ENCODE results near the gene HS3ST5. TPM values are rescaled to one million over a fixed set of nuclear protein-coding genes. Genes with fewer than 3 reads are reported as not detected.
"Not testable (repeated sequence)": the region's sequence is repeated elsewhere in the genome, so short reads cannot be mapped to it uniquely, and the experiment has no call there.

Gene HS3ST5
- total RNA-seq, 2 donors from 2014 or later = not detected

- no peaks in the 10 kb centered on the region for H3K9me3 ChIP-seq
- no peaks in the 10 kb centered on the region for H3K36me3 ChIP-seq
- DNase-seq (ENCODE audit: low spot score) = no peak
- no peaks in the 10 kb centered on the region for H3K27me3 ChIP-seq (replicated peaks; ENCODE audit: insufficient read depth)
- H3K27ac ChIP-seq = no peak overlapping the region
- H3K4me3 ChIP-seq = no peak overlapping the region
- no peak for ATAC-seq (ENCODE audit: insufficient number of reproducible peaks, low FRiP score, low read depth)
- H3K4me1 ChIP-seq (ENCODE audit: control insufficient read depth in 1 of 2, low read depth in 2 of 2) = no peaks in the 10 kb centered on the region
- TF ChIP-seq, protein P1, sequence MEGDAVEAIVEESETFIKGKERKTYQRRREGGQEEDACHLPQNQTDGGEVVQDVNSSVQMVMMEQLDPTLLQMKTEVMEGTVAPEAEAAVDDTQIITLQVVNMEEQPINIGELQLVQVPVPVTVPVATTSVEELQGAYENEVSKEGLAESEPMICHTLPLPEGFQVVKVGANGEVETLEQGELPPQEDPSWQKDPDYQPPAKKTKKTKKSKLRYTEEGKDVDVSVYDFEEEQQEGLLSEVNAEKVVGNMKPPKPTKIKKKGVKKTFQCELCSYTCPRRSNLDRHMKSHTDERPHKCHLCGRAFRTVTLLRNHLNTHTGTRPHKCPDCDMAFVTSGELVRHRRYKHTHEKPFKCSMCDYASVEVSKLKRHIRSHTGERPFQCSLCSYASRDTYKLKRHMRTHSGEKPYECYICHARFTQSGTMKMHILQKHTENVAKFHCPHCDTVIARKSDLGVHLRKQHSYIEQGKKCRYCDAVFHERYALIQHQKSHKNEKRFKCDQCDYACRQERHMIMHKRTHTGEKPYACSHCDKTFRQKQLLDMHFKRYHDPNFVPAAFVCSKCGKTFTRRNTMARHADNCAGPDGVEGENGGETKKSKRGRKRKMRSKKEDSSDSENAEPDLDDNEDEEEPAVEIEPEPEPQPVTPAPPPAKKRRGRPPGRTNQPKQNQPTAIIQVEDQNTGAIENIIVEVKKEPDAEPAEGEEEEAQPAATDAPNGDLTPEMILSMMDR (IDR thresholded peaks at IDR 0.05) = no peak
Measured at GRCh38 chr6:114319749-114320148, 23.1 kb downstream of the HS3ST5 start.

GRCh38 chr6:114315831-114316595 lies 26.8 kb downstream of the HS3ST5 start:
- Histone ChIP-seq H3K27me3 (replicated peaks; ENCODE audit: insufficient read depth) (no peaks in the 10 kb centered on the region), H3K4me1 (ENCODE audit: control insufficient read depth in 1 of 2, low read depth in 2 of 2) (no peaks in the 10 kb centered on the region), H3K27ac (no peak overlapping the region), H3K36me3 (no peaks in the 10 kb centered on the region), H3K9me3 (no peaks in the 10 kb centered on the region), H3K4me3 (no peak overlapping the region)
- no peak for ATAC-seq (ENCODE audit: insufficient number of reproducible peaks, low FRiP score, low read depth)
- TF ChIP-seq, protein P1 (IDR thresholded peaks at IDR 0.05) = no peak
- DNase-seq (ENCODE audit: low spot score) = no peak

- not testable (repeated sequence) for H3K27me3 ChIP-seq (replicated peaks; ENCODE audit: insufficient read depth); H3K27ac ChIP-seq; DNase-seq (ENCODE audit: low spot score); H3K4me1 ChIP-seq (ENCODE audit: control insufficient read depth in 1 of 2, low read depth in 2 of 2); ATAC-seq (ENCODE audit: insufficient number of reproducible peaks, low FRiP score, low read depth); H3K36me3 ChIP-seq; H3K9me3 ChIP-seq; H3K4me3 ChIP-seq
Measured at GRCh38 chr6:114313816-114314215, 29.0 kb downstream of the HS3ST5 start.

GRCh38 chr6:114312931-114313330 lies 29.9 kb downstream of the HS3ST5 start:
- no peak for ATAC-seq (ENCODE audit: insufficient number of reproducible peaks, low FRiP score, low read depth)
- TF ChIP-seq, protein P1 (IDR thresholded peaks at IDR 0.05) = no peak
- no peaks in the 10 kb centered on the region for H3K36me3 ChIP-seq

DNA sequence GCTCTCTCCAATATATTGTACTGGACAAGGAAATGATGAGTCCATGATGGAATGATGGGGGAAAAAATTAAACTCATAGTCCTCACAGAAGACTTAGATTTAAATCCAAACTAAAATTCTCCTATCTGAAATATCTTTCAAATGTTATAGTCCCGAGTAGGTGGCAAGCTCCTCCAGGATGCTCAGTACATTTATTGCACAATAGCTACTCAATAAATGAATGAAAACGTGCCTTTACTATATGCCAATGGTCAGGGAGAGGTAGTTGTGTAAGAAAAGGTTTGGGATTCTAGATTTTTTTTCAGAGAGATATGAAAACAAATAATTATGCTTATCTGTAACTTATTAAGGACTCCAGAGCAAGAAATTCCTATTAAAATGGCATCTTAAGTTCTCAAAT lies 32.8 kb downstream of the HS3ST5 start:
- no peak overlapping the region for H3K4me3 ChIP-seq
- no peaks in the 10 kb centered on the region for H3K4me1 ChIP-seq (ENCODE audit: control insufficient read depth in 1 of 2, low read depth in 2 of 2)
- no peak overlapping the region for H3K27ac ChIP-seq
- ATAC-seq (ENCODE audit: insufficient number of reproducible peaks, low FRiP score, low read depth) (no peak), DNase-seq (ENCODE audit: low spot score) (no peak)
- TF ChIP-seq, protein P1 (IDR thresholded peaks at IDR 0.05) = no peak
- no peaks in the 10 kb centered on the region for H3K36me3 ChIP-seq
- no peaks in the 10 kb centered on the region for H3K27me3 ChIP-seq (replicated peaks; ENCODE audit: insufficient read depth)
- no peaks in the 10 kb centered on the region for H3K9me3 ChIP-seq

More at GRCh38 chr6:114312931-114313330, 29.9 kb downstream of the HS3ST5 start:
- no peaks in the 10 kb centered on the region for H3K27me3 ChIP-seq (replicated peaks; ENCODE audit: insufficient read depth)
- DNase-seq (ENCODE audit: low spot score) = no peak
- no peaks in the 10 kb centered on the region for H3K4me1 ChIP-seq (ENCODE audit: control insufficient read depth in 1 of 2, low read depth in 2 of 2)
- no peak overlapping the region for H3K4me3 ChIP-seq
- no peak overlapping the region for H3K27ac ChIP-seq
- no peaks in the 10 kb centered on the region for H3K9me3 ChIP-seq

Data from thoracic aorta (tissue), 2 donors.